GM12892 (cell line): Measurements from ENCODE around the gene MYPN.
A peak's percentile ranks its signal among the peaks of the same experiment; 100 is the strongest.

Experiments used
- DNase-seq: peaks from one replicate; pipeline ENCODE4 v3.0.0; 2011; ENCODE audit not compliant: insufficient read length
- FAIRE-seq: peaks from 2 replicates; lab custom pipeline; 2011; peaks lifted over from hg19 to GRCh38; lab: Jason Lieb, UNC
- POLR2A ChIP-seq: IDR thresholded peaks from 2 replicates; pipeline ENCODE4 v1.6.1; 2011; ENCODE audit warnings: low read depth, low read length, control low read depth
- POLR2AphosphoS5 ChIP-seq: IDR thresholded peaks from 2 replicates; pipeline ENCODE4 v1.6.1; 2011; ENCODE audit warnings: low read depth, low read length, control low read depth
- TAF1 ChIP-seq: IDR thresholded peaks from 2 replicates; pipeline ENCODE4 v1.6.1; 2011; ENCODE audit warnings: low read depth, mild to moderate bottlenecking, control low read depth, low read length, borderline replicate concordance

The MYPN gene

GRCh38 chr10:68223535-68224165 is 114.4 kb downstream of the MYPN start:
- DNase-seq, result no peak
- no peak for TF ChIP-seq TAF1
- TF ChIP-seq POLR2AphosphoS5, result no peak
- no peak for TF ChIP-seq POLR2A

GRCh38 chr10:68224810-68225209 is 115.5 kb downstream of the MYPN start:
- no peak for TF ChIP-seq TAF1
- TF ChIP-seq POLR2A, result no peak
- TF ChIP-seq POLR2AphosphoS5, result no peak
- DNase-seq, result no peak
- no peak for FAIRE-seq

More at GRCh38 chr10:68223535-68224165, 114.4 kb downstream of the MYPN start:
- no peak for FAIRE-seq

- no peak for FAIRE-seq
- TF ChIP-seq POLR2A (no peak), POLR2AphosphoS5 (no peak), TAF1 (no peak)
- no peak for DNase-seq
These were observed 121.0 kb downstream of the MYPN start for GRCh38 chr10:68230268-68230667.

GRCh38 chr10:68231106-68231816 is 122.0 kb downstream of the MYPN start:
- TF ChIP-seq TAF1, result no peak
- TF ChIP-seq POLR2AphosphoS5, result no peak
- TF ChIP-seq POLR2A, result no peak
- FAIRE-seq (peak; percentile 82), DNase-seq (peak; percentile 75)

GRCh38 chr10:68231817-68232251 is 122.5 kb downstream of the MYPN start, which contains the start of gene ATOH7:
TSS of gene ATOH7 (minus strand) at chr10:68232113. CDS start at chr10:68231677, 436 bp downstream.
- TF ChIP-seq TAF1 (no peak), POLR2A (no peak)
- DNase-seq, result no peak
- FAIRE-seq, result no peak

- DNase-seq (no peak), FAIRE-seq (no peak)
- TF ChIP-seq TAF1, result no peak
- TF ChIP-seq POLR2A, result no peak
- TF ChIP-seq POLR2AphosphoS5, result no peak
These were observed 123.8 kb downstream of the MYPN start for GRCh38 chr10:68233046-68233445.

GRCh38 chr10:68235111-68235510 is 125.8 kb downstream of the MYPN start:
- no peak for TF ChIP-seq POLR2AphosphoS5
- no peak for TF ChIP-seq TAF1
- DNase-seq (no peak), FAIRE-seq (no peak)

GRCh38 chr10:68235581-68235980 is 126.3 kb downstream of the MYPN start:
- TF ChIP-seq POLR2AphosphoS5 (no peak), TAF1 (no peak), POLR2A (no peak)
- FAIRE-seq (no peak), DNase-seq (no peak)

- no peak for FAIRE-seq
- no peak for DNase-seq
- no peak for TF ChIP-seq POLR2AphosphoS5
- no peak for TF ChIP-seq TAF1
- no peak for TF ChIP-seq POLR2A
These were observed 127.9 kb downstream of the MYPN start for GRCh38 chr10:68237173-68237572.

GRCh38 chr10:68238371-68238770 is 129.1 kb downstream of the MYPN start:
- FAIRE-seq (no peak), DNase-seq (no peak)
- TF ChIP-seq TAF1 (no peak), POLR2A (no peak)

GRCh38 chr10:68239069-68239468 is 129.8 kb downstream of the MYPN start:
- DNase-seq (no peak), FAIRE-seq (no peak)
- TF ChIP-seq POLR2AphosphoS5 (no peak), POLR2A (no peak), TAF1 (no peak)
